Measurements from ENCODE around the gene CASP6.

Gene CASP6

GRCh38 chr4:109702950-109703663 is at the start of gene CASP6:
Gene CASP6 (minus strand): TSS chr4:109703445. CDS start chr4:109703395, 50 bp downstream.
- Histone ChIP-seq H3K36me3 (ENCODE audit: control insufficient read depth, insufficient read depth, low read length) (no peaks in the 10 kb centered on the region), H3K4me3 (ENCODE audit: low read length) (peak within 1 kb of the TSS; percentile 74; the same call in 1 of the 2 replicates), H3K27me3 (ENCODE audit: control insufficient read depth, insufficient read depth, low read length) (no peaks in the 10 kb centered on the region), H3K4me1 (ENCODE audit: control insufficient read depth, insufficient read depth, low read length) (no peaks in the 10 kb centered on the region), H3K9me3 (ENCODE audit: control insufficient read depth, insufficient read depth, low read length) (no peaks in the 10 kb centered on the region), H3K27ac (ENCODE audit: low read length) (no peak within 1 kb of the TSS)
- no CpG with 5 or more reads among the region's 72 CpGs for WGBS (ENCODE audit: insufficient coverage, insufficient read length)
- DNase-seq (ENCODE audit: low read depth, low spot score), result peak; percentile 47

DNA sequence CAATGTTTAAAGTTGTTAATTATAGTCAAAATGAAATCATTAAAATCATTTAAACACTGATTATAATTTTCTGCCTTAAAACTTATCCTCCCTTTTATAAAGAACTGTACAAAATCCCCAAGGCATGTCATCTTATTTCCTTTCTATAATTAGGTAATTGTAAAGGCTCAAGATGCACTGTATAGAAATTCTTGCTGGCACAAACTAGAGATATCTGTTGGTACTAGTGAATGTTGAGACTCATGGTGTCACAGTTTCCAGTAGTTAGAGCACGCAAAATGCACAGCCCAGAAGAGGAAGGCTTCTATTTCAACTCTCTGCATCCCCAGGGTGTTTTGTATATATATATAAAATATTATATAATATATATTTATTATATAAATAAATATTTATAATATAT is 49.3 kb upstream of the CASP6 start:
- H3K9me3 ChIP-seq (ENCODE audit: control insufficient read depth, insufficient read depth, low read length), result no peaks in the 10 kb centered on the region
- H3K27me3 ChIP-seq (ENCODE audit: control insufficient read depth, insufficient read depth, low read length), result no peaks in the 10 kb centered on the region
- no peak for DNase-seq (ENCODE audit: low read depth, low spot score)
- no CpG with 5 or more reads among the region's 1 CpG for WGBS (ENCODE audit: insufficient coverage, insufficient read length)
- H3K36me3 ChIP-seq (ENCODE audit: control insufficient read depth, insufficient read depth, low read length), result no peaks in the 10 kb centered on the region
- H3K4me1 ChIP-seq (ENCODE audit: control insufficient read depth, insufficient read depth, low read length), result no peaks in the 10 kb centered on the region
- H3K4me3 ChIP-seq (ENCODE audit: low read length), result no peak overlapping the region
- no peak overlapping the region for H3K27ac ChIP-seq (ENCODE audit: low read length)

DNA sequence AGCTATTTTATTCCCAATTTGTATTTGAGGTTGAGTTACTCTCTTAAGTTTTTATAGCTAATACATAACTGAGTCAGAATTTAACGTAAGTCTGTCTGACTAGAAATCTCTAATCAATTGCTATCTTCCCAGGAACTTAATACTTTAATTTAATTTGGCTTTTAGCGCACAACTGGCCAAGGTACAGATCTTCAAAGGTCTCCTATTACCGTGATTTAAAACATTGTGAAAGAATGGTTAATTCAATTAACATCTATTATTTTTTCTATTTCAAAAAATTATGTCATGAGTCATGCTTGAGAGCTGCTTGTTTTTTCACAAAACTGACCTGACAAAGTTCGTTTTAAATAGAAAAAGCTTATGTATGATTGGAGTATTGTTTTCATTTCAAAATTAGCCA is 48.6 kb upstream of the CASP6 start:
- Histone ChIP-seq H3K36me3 (ENCODE audit: control insufficient read depth, insufficient read depth, low read length) (no peaks in the 10 kb centered on the region), H3K4me1 (ENCODE audit: control insufficient read depth, insufficient read depth, low read length) (no peaks in the 10 kb centered on the region), H3K9me3 (ENCODE audit: control insufficient read depth, insufficient read depth, low read length) (no peaks in the 10 kb centered on the region), H3K27ac (ENCODE audit: low read length) (no peak overlapping the region), H3K27me3 (ENCODE audit: control insufficient read depth, insufficient read depth, low read length) (no peaks in the 10 kb centered on the region), H3K4me3 (ENCODE audit: low read length) (no peak overlapping the region)
- no CpG with 5 or more reads among the region's 4 CpGs for WGBS (ENCODE audit: insufficient coverage, insufficient read length)
- no peak for DNase-seq (ENCODE audit: low read depth, low spot score)

DNA sequence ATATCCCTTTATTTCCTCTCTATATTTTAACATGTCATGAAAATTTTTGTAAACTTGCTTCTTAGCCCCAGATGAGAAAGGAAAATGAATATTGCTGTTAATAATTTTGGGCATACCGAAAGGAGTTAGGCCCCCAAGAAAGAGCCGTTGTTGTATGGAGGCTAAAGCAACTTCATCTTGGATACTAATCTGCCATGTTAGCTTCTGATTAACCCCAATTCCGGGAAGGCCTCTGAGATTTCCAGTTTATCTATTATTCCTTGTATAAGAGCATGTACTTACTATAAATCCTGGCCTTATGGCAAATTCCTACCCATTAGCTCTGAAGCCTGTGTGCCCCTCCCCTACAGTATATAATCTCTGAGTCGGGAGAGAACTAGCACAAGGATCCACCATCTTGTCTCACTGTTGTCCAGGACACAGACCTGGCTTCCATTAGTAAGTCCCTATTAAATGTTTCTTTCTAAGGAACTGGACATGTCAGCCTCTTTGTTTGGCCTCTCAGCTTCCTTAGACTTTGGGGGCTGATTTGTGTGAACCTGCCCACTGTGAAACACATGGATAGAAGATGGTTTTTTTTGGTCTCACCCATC is 47.5 kb upstream of the CASP6 start:
- Histone ChIP-seq H3K9me3 (ENCODE audit: control insufficient read depth, insufficient read depth, low read length) (no peaks in the 10 kb centered on the region), H3K27ac (ENCODE audit: low read length) (no peak overlapping the region), H3K36me3 (ENCODE audit: control insufficient read depth, insufficient read depth, low read length) (no peaks in the 10 kb centered on the region), H3K4me3 (ENCODE audit: low read length) (no peak overlapping the region), H3K27me3 (ENCODE audit: control insufficient read depth, insufficient read depth, low read length) (no peaks in the 10 kb centered on the region), H3K4me1 (ENCODE audit: control insufficient read depth, insufficient read depth, low read length) (no peaks in the 10 kb centered on the region)
- no CpG with 5 or more reads among the region's 4 CpGs for WGBS (ENCODE audit: insufficient coverage, insufficient read length)
- DNase-seq (ENCODE audit: low read depth, low spot score), result no peak

GRCh38 chr4:109749388-109750082 is 46.3 kb upstream of the CASP6 start:
- no peak overlapping the region for H3K27ac ChIP-seq (ENCODE audit: low read length)
- H3K9me3 ChIP-seq (ENCODE audit: control insufficient read depth, insufficient read depth, low read length), result no peaks in the 10 kb centered on the region
- DNase-seq (ENCODE audit: low read depth, low spot score), result no peak
- WGBS (ENCODE audit: insufficient coverage, insufficient read length), result no CpG with 5 or more reads among the region's 7 CpGs
- H3K36me3 ChIP-seq (ENCODE audit: control insufficient read depth, insufficient read depth, low read length), result no peaks in the 10 kb centered on the region
- H3K27me3 ChIP-seq (ENCODE audit: control insufficient read depth, insufficient read depth, low read length), result no peaks in the 10 kb centered on the region
- no peak overlapping the region for H3K4me3 ChIP-seq (ENCODE audit: low read length)
- no peaks in the 10 kb centered on the region for H3K4me1 ChIP-seq (ENCODE audit: control insufficient read depth, insufficient read depth, low read length)

- no peaks in the 10 kb centered on the region for H3K27me3 ChIP-seq (ENCODE audit: control insufficient read depth, insufficient read depth, low read length)
- no peak for DNase-seq (ENCODE audit: low read depth, low spot score)
- no peak overlapping the region for H3K27ac ChIP-seq (ENCODE audit: low read length)
- no peaks in the 10 kb centered on the region for H3K4me1 ChIP-seq (ENCODE audit: control insufficient read depth, insufficient read depth, low read length)
- H3K9me3 ChIP-seq (ENCODE audit: control insufficient read depth, insufficient read depth, low read length), result no peaks in the 10 kb centered on the region
- no peaks in the 10 kb centered on the region for H3K36me3 ChIP-seq (ENCODE audit: control insufficient read depth, insufficient read depth, low read length)
- H3K4me3 ChIP-seq (ENCODE audit: low read length), result no peak overlapping the region
- WGBS (ENCODE audit: insufficient coverage, insufficient read length), result no CpG with 5 or more reads among the region's 1 CpG
Measured at GRCh38 chr4:109748114-109748513, 44.9 kb upstream of the CASP6 start.

DNA sequence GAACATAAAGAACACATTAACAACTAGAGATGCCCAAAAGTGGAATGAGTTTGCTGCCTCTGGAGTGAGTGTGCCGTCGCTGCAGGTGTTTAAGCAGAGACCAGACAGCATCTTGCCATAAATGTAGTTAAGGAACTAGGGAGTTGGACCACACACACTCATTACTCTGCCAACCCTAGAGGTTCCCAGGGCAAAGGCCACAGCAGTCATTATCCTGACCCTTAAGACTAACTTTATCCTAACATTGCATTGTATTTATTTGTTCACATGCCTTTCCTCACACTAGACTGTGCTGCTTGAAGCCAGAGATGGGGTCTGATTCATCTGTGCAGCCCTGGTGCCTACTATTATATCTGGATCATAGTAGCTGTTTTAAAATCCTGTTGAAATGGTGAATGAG is 43.5 kb upstream of the CASP6 start:
- no CpG with 5 or more reads among the region's 2 CpGs for WGBS (ENCODE audit: insufficient coverage, insufficient read length)
- H3K4me3 ChIP-seq (ENCODE audit: low read length), result no peak overlapping the region
- H3K27me3 ChIP-seq (ENCODE audit: control insufficient read depth, insufficient read depth, low read length), result no peaks in the 10 kb centered on the region
- no peak overlapping the region for H3K27ac ChIP-seq (ENCODE audit: low read length)
- H3K36me3 ChIP-seq (ENCODE audit: control insufficient read depth, insufficient read depth, low read length), result no peaks in the 10 kb centered on the region
- no peak for DNase-seq (ENCODE audit: low read depth, low spot score)
- no peaks in the 10 kb centered on the region for H3K9me3 ChIP-seq (ENCODE audit: control insufficient read depth, insufficient read depth, low read length)
- no peaks in the 10 kb centered on the region for H3K4me1 ChIP-seq (ENCODE audit: control insufficient read depth, insufficient read depth, low read length)

DNA sequence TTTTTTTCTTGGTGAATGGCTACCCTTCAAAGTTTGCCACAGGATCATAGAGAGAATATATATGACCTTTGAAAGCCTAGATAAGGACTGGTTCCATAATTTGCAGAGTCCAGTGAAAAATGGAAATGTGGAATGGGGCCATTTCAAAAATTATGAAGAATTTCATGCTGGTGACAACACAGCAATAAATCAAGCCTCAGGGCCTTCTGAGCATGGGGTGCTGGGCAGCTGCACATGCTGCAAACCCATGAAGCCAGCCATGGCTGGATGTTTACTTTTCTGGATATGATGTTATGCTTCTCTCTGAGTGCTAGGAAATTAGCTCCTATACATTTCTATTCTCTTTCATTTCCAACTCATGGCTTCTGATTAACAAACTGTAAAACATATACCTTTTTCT is 42.6 kb upstream of the CASP6 start:
- H3K4me3 ChIP-seq (ENCODE audit: low read length), result no peak overlapping the region
- no peak overlapping the region for H3K27ac ChIP-seq (ENCODE audit: low read length)
- H3K36me3 ChIP-seq (ENCODE audit: control insufficient read depth, insufficient read depth, low read length), result no peaks in the 10 kb centered on the region
- DNase-seq (ENCODE audit: low read depth, low spot score), result no peak
- no peaks in the 10 kb centered on the region for H3K27me3 ChIP-seq (ENCODE audit: control insufficient read depth, insufficient read depth, low read length)
- H3K4me1 ChIP-seq (ENCODE audit: control insufficient read depth, insufficient read depth, low read length), result no peaks in the 10 kb centered on the region
- H3K9me3 ChIP-seq (ENCODE audit: control insufficient read depth, insufficient read depth, low read length), result no peaks in the 10 kb centered on the region

GRCh38 chr4:109739547-109739946 is 36.3 kb upstream of the CASP6 start:
- no peaks in the 10 kb centered on the region for H3K27me3 ChIP-seq (ENCODE audit: control insufficient read depth, insufficient read depth, low read length)
- H3K36me3 ChIP-seq (ENCODE audit: control insufficient read depth, insufficient read depth, low read length), result no peaks in the 10 kb centered on the region
- H3K4me1 ChIP-seq (ENCODE audit: control insufficient read depth, insufficient read depth, low read length), result no peaks in the 10 kb centered on the region
- no CpG with 5 or more reads among the region's 3 CpGs for WGBS (ENCODE audit: insufficient coverage, insufficient read length)
- no peak overlapping the region for H3K27ac ChIP-seq (ENCODE audit: low read length)
- no peak for DNase-seq (ENCODE audit: low read depth, low spot score)
- H3K9me3 ChIP-seq (ENCODE audit: control insufficient read depth, insufficient read depth, low read length), result no peaks in the 10 kb centered on the region
- H3K4me3 ChIP-seq (ENCODE audit: low read length), result no peak overlapping the region

- Histone ChIP-seq H3K4me3 (ENCODE audit: low read length) (no peak overlapping the region), H3K4me1 (ENCODE audit: control insufficient read depth, insufficient read depth, low read length) (no peaks in the 10 kb centered on the region), H3K36me3 (ENCODE audit: control insufficient read depth, insufficient read depth, low read length) (no peaks in the 10 kb centered on the region), H3K9me3 (ENCODE audit: control insufficient read depth, insufficient read depth, low read length) (no peaks in the 10 kb centered on the region), H3K27me3 (ENCODE audit: control insufficient read depth, insufficient read depth, low read length) (no peaks in the 10 kb centered on the region), H3K27ac (ENCODE audit: low read length) (no peak overlapping the region)
- DNase-seq (ENCODE audit: low read depth, low spot score), result no peak
- no CpG with 5 or more reads among the region's 10 CpGs for WGBS (ENCODE audit: insufficient coverage, insufficient read length)
Measured at GRCh38 chr4:109738104-109738872, 35.0 kb upstream of the CASP6 start.

All from iPS DF 6.9 (cell line).